Effector CD4-positive, alpha-beta T cell (primary cell): ENCODE results near the gene C10orf95.
A peak's percentile ranks its signal among the peaks of the same experiment; 100 is the strongest.

Experiments
- DNase-seq: peaks from one replicate; pipeline ENCODE4 v3.0.0-alpha.2; 2020

The C10orf95 gene

DNA sequence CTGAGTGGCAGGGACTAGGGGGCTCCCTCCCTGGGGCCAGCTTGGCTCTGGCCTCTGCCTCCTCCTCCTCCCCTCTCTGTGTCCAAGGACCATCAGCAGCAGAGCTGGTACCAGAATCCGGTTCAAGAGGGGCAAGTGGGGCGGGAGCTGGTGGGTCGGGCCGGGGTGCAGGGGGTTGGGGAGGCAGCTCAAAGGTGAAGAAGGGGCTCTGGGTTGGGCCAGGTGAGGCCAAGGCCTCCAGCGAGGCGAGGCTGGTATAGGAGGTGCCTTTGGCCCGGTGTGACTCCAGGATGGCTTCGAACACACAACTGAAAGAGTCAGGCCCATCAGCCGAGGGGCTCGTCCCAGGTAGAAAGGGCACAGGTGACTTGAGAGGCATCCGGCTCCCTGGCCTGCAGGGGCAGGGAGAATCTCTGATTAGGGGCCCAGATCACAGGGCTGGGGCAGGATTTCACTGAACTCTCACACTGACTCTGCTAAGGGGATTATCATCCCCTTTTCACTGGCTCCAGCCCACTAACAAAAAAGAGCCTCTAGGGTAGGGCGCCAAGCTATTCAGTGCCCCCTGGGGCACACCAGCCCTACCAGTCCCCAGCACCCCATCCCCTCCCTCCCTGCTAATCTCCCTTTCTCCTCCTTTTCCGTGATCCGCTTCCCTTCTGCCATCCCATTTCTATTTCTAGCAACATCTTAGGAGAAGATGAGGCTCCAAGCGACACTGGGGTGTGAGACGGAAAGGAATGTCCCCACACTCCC, 37.4 kb downstream of the C10orf95 start:
- no peak for DNase-seq

DNA sequence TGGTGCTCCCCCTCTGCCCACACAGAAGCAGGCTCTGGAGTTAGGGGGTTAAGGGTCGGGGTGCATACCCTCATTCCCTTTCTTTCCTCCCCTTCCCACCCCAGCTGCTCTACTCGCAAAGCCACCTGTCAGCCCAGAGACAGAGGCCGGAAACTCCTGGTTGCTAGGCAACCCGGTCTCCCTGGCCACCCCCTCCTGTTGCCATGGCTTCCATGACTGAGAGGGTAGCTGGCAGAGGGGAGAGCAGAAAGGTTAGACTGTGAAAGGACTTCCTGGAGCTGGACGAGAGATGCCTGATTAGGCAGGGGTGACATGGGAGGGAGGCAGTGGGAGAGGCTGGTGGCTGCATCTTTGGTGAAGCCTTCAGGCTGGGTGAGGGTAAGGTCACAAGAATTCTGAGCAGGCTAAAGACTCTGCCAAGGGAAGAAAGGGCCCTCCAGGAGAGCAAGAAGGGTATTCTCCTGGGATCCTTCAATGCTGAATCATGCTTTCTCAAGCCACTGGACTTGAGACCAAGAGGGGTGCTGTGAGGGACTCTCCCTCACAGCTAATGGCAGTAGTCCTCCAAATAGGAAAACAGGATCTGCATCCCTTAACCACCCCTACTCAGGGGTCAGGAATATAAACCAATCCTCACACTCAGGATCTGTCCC, 38.2 kb downstream of the C10orf95 start:
- DNase-seq = no peak

DNA sequence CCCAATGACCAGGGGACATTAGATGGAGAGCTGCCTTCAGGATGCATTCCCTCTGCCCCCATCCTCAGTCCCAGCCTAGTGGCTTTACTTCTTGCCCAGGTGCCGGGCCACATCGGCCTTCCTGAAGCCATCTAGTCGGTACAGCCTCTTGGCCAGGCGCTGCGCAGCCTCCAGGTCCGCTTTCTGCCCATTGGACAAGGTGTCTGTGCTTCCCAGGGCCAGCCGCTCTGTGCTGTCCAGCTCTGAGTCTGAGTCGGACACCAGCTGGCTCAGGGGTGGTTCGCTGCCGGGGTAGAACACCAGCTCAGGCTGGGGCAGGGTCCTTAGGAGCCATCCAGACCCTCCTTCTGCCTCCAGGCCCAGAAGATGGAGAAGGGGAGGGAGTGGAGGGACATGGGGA, 39.0 kb downstream of the C10orf95 start:
- no peak for DNase-seq

DNA sequence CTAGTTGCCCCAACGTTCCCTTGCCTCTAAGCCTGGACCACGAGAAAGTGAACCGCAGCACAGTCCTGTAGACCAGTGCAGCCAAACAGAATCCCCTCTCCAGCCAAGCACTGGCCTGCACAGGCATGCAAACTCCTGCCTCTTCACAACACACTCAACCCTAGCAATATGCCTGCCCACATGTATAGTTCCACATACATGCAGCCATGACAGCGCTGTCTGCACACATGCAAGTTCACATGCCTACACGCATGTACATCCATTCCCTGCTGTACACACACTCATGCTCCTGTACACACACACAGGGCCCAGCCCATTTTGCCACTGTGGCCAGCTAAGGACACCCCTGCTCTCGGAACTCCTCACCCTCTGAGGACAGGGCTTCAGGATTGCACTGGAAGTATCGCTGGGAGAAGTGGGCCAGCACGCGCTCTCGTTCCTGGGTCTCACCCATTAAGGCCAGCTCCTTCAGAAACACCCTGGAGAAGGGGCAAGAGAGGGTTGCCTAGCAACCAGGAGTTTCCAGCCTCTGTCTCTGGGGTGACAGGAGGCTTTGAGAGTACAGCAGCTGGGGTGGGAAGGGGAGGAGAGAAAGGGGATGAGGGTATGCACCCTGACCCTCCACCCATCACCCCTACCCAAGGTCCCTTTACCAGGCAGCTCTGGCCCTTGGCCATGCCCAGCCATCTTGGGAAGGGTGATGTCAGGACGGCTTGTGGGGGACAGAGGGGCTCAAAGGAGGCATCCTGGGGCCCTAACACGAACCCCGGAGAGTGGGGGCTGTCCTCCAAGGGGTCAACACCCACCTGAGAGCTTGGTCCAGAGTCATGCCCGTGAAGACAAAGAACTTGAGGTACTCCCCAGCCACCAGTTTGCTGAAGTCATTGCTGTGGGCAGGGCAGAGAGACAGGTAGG, 39.7 kb downstream of the C10orf95 start:
- DNase-seq = no peak

DNA sequence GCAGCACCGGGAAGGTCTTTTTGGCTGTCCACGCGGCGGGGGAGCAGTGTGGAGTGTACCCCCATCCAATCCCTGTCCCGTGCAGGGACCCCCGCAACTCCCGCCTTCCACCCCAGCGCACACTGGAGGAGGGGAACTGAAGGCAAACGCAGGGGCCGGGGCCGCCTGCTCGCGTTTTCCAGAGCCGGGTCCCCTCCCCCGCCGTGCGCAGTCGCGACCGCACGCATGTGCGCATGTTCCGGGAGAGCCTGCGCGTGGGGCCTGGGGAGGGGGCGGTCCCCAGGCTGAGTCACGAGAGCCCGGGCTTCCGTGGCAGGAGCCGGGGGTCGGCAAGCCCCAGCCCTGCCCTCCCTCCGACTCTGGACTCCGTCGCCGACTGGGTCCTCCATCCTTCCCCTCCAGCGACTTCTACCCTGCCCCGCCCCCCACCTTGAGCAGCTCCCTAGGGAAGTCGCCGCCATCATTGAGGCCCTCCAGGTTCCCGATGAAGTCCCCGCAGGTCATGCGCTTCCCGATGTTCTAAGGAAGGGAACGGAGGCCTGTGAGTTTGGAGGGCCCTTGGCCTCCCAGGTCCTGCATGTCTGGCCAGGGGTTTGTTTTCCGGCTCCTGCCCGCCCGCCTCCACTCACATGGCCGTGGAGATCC, 40.8 kb downstream of the C10orf95 start:
- DNase-seq = no peak

DNA sequence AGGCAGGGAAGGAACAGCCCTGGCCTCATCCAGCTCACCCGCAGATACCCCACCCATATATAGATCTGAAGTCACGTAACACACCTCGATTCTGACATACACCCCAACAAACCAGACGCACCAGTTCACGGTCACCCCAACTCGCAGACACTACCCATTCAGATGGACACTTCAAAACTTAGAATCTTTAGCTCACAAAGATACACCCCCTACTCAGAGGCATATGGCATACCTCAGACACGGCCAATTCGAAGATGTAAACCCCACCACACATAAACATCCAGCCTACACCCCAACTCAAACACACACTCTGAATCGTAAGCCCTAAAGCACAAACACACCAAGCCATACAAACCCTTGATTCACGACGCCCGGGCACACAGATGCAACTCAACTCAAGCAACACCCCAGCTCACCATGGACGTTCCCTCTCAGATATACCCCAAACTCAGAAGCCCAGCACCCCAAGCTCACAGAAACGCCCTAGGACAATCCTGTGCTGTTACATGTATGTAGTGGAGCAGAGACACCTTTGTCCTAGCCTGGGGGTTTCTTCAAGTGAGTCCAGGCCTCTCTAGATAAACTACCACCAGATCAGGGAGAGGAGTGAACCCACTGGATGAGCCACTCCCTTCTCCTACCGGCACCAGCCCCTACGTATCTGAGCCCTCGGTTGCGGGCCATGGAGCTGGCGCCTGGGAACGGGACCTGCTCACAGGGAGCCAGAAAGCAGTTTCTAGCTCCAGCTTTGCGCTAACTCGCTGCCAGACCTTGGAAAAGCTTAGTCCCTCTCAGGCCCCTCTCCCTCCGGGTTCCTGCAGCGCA, 41.5 kb downstream of the C10orf95 start:
- DNase-seq = no peak

DNA sequence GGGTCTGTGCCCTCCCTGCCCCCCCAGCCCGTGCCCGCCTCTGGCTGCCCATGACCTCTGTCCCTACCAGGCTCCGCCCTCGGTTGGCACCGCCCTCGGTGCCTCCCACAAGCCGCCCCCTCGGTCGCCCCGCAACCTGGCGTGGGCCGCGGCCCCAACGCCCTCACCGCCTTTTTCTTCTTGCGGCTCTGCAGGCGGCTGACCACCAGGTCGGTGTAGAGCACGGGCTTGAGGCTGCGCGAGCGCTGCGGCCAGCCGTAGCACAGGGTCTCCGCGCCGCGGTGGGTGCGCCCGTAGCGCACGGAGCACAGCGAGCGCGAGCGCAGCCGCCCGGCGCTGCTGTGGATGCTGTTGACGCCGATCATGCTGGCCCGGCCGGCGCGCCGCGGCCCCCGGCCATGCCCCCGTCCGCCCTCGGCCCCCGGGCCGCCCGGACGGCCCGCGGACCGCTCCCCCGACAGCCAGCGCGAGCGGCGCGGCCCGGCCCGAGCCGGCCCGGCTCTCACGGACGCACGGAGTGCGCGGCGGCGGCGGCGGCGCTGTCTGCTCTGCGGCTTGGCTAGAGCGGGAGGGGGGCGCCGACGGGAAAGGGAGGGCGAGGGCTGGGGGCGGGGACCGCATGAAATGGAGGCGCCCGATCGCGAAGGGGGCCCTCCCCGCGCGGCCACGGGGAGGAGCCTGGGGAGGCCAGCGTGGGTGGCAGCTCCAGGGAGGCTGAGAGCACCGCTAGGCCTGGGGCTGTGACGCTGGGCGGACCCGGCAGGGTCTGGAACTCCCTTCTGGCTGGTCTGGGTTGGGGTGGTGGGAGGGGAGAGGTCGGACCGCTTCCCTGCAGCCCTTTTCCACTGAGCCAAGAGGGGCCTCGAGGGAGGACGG, 42.4 kb downstream of the C10orf95 start:
- DNase-seq = peak; percentile 60

DNA sequence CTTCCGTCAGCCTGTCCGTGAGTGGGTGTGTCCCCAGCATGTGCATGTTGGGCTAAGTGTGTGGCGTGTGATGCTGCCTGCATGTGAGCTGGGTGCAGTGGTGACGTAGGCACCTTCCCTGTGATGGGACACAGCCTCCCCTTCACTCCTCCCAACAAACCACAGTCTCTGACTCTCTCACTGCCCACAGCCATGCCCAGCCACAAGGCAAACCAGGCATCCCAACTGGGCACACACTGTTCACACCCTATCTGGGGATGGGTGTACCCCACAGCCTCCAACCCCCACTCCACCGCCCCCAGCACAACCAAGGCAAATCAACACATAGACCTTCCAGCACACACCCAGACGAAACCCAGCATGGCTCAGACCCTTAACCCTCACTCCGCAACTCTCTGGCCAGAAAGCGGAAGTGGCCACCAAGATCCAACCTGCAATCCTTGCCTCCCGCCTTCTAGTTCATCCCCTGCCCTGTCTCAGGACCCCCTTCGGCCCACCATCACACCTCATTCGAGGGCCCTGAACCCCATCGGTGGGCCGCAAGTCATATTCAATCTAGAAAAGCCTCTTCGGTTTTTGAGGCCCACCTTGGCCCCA, 43.1 kb downstream of the C10orf95 start:
- no peak for DNase-seq

DNA sequence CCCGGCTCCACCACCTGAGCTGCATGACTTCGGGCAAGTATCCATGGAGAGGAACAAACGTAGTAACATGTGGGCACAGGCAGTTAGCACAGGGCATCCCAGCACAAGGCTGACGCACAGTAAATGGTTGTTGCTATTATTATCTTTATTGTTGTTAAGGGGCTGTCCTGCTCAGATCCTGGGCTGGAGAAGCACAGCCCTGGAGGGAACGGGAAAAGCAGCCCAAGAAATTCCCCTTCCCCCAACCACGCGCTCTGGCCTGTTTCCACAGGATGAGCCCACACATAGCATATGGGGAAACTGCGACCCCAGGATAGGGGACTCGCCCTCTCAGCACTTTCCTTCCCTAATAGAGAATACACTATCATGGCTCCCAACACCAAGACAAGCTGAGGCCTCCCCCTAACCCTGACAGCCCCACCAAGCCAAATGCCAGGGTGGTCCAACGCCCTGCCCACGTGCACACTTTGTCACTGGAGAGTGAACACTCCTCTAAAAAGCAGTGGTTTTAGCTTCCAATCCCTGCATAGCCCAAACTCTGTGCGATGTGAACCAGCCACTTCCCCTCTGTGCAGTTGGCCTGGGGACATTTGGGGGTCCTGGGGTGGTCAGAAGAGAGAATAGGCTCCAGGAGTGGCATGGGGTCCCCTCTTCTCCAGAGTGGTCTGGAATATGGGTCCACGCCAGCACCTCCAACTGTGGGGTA, 43.8 kb downstream of the C10orf95 start:
- no peak for DNase-seq

DNA sequence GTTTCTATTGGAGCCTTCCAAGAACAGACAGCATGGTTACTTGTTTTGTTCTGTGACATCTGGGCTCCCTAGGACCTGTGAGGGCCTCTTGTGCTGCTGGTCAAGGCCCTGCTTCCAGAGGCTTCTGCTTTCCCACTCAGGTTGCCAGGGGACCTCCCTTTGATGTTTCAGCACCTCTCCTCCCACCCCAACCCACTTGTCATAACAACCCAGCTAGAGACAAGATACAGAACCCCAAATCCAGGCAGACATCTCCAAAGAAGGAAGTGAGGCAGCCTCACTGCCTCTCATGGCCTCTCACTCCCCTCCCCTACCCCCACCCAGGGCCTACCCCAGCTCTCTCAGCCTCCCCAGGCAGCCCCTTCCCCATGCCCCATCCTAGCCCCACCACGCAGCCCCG, 44.5 kb downstream of the C10orf95 start:
- DNase-seq = no peak

DNA sequence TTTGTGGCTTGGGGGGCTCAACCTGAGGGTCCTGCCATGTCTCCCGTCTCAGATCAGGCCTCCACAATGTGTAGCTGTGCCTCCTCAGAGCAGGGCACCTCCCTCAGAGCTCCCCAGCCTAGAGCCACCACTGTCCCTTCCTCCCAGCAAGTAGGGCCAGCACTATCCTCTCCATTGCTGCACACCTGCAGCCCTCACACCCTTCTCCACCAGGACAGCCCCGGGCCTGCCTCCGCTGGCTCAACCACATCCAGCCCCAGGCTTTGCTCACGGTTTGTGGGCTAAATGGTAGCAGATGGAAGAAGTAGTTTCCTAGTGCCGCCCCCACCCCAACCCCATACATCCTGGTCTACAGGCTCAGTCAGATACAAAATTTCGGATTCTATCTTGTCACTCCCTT, 45.7 kb downstream of the C10orf95 start:
- no peak for DNase-seq

DNA sequence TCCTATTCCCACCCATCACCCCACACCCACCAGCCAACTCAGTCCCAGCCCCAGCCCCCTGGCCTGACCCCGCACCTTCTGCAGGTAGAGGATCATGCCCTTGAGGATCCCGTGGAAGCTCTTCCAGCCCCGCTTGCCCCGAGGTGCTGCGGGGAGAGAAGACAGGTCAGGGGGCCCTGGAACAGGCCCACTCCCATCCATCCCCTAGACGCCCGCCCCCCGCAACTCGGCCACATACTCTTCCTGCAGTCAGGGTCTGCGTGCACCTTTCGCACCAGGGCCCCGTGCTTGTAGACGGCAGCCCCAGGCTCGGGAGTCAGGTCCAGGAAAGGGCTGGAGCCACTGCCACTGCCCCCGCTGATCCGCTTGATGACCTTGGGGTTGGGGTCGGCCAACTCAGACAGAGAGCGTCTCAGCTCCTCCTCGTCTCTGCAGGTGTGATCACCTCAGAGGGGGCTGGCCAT, 46.2 kb downstream of the C10orf95 start:
- DNase-seq = no peak

DNA sequence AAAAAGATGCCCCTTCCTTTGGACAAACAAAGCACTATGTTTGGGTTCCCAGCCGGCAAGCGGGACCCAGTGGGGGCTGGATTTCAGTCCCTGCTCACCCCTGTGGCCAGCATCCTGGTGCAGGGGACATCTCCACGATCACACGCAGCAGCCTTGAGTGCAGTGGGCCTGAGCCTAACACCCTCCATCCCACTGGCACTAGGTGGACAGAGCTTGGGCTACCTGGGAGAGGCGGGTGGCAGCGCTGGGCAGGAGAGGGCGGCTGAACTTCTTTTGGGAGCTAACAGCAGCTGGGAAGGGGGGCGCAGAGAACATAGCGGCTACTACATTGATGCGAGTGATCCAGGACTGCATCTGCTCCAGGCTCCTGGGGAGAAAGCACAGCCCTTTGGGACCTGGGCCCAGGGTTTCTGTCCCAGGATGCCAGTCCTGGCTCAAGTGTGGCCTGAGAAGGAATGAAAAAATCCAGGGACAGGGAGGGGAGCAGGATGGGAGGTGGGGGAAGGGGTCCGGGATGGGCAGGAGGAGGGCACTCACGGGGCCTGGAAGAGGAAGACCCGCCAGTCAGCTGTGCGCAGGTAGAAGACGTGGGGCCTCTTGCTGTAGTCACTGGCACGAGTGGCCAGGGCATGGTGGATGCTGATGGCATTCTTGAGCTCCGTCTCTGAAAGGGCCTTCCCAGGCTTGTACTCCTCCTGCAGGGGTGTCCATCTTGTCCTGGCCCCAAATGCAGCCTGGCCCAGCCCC, 46.8 kb downstream of the C10orf95 start:
- no peak for DNase-seq

DNA sequence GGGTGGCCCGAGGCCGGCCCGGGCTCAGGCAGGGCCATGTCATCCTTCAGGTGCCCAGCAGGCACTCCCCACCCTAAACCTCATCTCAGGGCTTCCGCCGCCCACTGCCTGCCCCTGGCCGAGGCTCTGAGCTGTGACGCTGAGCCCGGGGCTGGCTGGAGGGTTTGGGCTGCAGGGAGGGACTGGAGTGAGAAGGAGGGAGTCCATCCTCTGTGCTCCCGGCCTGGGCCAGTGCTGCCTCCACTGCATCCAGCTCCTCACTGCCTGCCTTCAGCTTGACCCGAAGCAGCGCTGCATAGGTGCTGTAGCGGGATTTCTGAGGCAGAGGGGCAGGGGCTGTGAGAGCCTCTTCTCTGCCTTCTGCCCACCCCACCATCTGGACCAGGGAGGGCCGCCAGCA, 48.2 kb downstream of the C10orf95 start:
- DNase-seq = no peak

DNA sequence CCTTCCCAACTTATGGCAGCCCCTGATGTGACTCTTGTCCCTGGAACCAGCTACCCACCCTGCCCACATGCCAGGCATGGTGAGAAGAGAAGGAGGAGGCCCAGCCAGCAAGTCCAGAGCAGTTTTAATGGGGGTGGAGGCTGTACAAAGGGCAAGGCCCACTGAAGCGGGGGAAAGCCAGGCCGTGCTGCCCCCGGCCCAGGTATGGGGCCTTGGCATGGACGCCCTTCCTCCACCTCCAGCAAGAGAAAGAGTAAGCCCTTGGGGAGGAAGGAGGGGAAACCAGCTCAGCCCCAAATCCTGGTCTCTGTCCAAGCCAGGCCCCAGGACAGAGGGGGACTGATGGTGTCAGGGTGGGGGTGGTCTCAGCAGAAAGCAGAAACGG, 48.8 kb downstream of the C10orf95 start:
- DNase-seq = no peak

DNA sequence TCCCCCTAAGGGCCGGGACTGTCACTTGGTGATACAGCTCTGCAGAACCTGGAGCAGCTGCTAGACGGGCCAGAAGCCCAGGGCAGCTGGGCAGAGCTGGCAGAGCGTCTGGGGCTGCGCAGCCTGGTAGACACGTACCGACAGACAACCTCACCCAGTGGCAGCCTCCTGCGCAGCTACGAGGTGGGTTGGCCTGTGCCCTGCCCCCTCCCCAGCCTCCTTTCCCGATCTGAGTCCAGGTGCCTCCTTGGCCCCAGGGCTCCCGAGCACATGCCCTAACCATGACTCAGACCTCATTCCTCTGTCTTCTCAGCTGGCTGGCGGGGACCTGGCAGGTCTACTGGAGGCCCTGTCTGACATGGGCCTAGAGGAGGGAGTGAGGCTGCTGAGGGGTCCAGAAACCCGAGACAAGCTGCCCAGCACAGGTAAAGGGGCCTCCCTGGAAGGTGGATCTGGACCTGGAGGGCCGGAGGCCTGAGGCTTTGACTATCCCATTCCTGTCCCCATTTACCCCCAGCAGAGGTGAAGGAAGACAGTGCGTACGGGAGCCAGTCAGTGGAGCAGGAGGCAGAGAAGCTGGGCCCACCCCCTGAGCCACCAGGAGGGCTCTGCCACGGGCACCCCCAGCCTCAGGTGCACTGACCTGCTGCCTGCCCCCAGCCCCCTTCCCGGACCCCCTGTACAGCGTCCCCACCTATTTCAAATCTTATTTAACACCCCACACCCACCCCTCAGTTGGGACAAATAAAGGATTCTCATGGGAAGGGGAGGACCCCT, 49.4 kb downstream of the C10orf95 start:
- DNase-seq = no peak

DNA sequence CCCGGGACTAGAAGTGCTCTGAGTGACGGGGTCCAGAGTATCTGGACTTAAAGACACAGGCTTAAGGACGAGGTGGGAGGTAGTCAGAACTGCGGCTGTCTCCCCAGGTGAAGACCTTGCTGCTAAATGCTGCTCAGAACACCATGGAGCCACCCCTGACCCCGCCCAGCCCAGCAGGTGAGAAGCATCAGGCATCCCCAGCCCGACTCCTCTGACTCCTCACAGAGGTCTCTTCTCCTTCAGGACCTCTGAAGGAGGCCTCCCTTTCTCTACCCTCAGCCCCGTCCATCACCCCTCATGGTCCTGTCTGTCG, 50.0 kb downstream of the C10orf95 start:
- no peak for DNase-seq

DNA sequence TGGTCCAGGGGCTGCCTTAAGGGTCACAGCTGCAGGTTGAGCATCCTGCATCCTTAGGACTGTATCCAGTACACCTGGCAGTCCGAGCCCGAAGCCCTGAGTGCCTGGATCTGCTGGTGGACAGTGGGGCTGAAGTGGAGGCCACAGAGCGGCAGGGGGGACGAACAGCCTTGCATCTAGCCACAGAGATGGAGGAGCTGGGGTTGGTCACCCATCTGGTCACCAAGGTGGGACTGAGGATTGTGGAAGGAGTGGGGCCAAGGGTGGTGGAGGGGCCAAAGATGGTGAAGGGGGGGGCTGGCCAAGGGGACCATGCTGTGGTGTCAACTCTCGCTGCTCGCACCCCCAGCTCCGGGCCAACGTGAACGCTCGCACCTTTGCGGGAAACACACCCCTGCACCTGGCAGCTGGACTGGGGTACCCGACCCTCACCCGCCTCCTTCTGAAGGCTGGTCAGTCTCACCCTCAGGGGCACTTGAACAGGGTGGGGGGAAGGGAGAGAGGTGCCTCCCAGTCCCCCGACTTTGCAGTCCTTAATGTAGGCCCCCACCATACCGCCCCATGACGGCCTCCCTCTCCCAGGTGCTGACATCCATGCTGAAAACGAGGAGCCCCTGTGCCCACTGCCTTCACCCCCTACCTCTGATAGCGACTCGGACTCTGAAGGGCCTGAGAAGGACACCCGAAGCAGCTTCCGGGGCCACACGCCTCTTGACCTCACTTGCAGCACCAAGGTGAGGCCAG, 50.6 kb downstream of the C10orf95 start:
- DNase-seq = no peak
